ENCODE data around the gene BRD3OS.

Gene BRD3OS

GRCh38 chr9:134028575-134029247, 3.4 kb downstream of the BRD3OS start:
- H3K4me1 ChIP-seq (ENCODE audit: control insufficient read depth, insufficient read depth, low read length) = peaks cover 9% of the 10 kb centered on the region
- H3K27me3 ChIP-seq (ENCODE audit: control insufficient read depth in 1 of 2, insufficient read depth in 2 of 2, low read length in 2 of 2) = no peaks in the 10 kb centered on the region
- H3K4me3 ChIP-seq (ENCODE audit: low read length in 2 of 2) = no peak overlapping the region
- no peak overlapping the region for H3K27ac ChIP-seq (ENCODE audit: low read length)
- peaks cover 17 to 33% of the 10 kb centered on the region in 2 donors for H3K36me3 ChIP-seq (ENCODE audit: control insufficient read depth in 2 of 2, insufficient read depth in 2 of 2, low read length in 2 of 2)
- no peaks in the 10 kb centered on the region for H3K9me3 ChIP-seq (ENCODE audit: control insufficient read depth in 2 of 2, low read length in 2 of 2)
- no peak overlapping the region for H3K9ac ChIP-seq (ENCODE audit: low read length in 2 of 2)

GRCh38 chr9:134029248-134030226, 4.3 kb downstream of the BRD3OS start:
- Histone ChIP-seq H3K27ac (ENCODE audit: low read length) (no peak overlapping the region), H3K9me3 (ENCODE audit: control insufficient read depth in 2 of 2, low read length in 2 of 2) (no peaks in the 10 kb centered on the region), H3K4me1 (ENCODE audit: control insufficient read depth, insufficient read depth, low read length) (peaks cover 9% of the 10 kb centered on the region), H3K9ac (ENCODE audit: low read length in 2 of 2) (no peak overlapping the region), H3K27me3 (ENCODE audit: control insufficient read depth in 1 of 2, insufficient read depth in 2 of 2, low read length in 2 of 2) (no peaks in the 10 kb centered on the region), H3K36me3 (ENCODE audit: control insufficient read depth in 2 of 2, insufficient read depth in 2 of 2, low read length in 2 of 2) (peaks cover 25 to 40% of the 10 kb centered on the region in 2 donors), H3K4me3 (ENCODE audit: low read length in 2 of 2) (no peak overlapping the region)

GRCh38 chr9:134030821-134031470, 5.7 kb downstream of the BRD3OS start:
- no peaks in the 10 kb centered on the region for H3K9me3 ChIP-seq (ENCODE audit: control insufficient read depth in 2 of 2, low read length in 2 of 2)
- H3K36me3 ChIP-seq (ENCODE audit: control insufficient read depth in 2 of 2, insufficient read depth in 2 of 2, low read length in 2 of 2) = peaks cover 36 to 54% of the 10 kb centered on the region in 2 donors
- no peaks in the 10 kb centered on the region for H3K27me3 ChIP-seq (ENCODE audit: control insufficient read depth in 1 of 2, insufficient read depth in 2 of 2, low read length in 2 of 2)
- no peak overlapping the region for H3K4me3 ChIP-seq (ENCODE audit: low read length in 2 of 2)
- no peak overlapping the region for H3K9ac ChIP-seq (ENCODE audit: low read length in 2 of 2)
- peaks cover 5% of the 10 kb centered on the region for H3K4me1 ChIP-seq (ENCODE audit: control insufficient read depth, insufficient read depth, low read length)
- no peak overlapping the region for H3K27ac ChIP-seq (ENCODE audit: low read length)

- H3K27me3 ChIP-seq (ENCODE audit: control insufficient read depth in 1 of 2, insufficient read depth in 2 of 2, low read length in 2 of 2) = no peaks in the 10 kb centered on the region
- peaks cover 42 to 56% of the 10 kb centered on the region in 2 donors for H3K36me3 ChIP-seq (ENCODE audit: control insufficient read depth in 2 of 2, insufficient read depth in 2 of 2, low read length in 2 of 2)
Measured at GRCh38 chr9:134031783-134032182, 6.5 kb downstream of the BRD3OS start.

GRCh38 chr9:134032456-134033222, 7.4 kb downstream of the BRD3OS start:
- no peak overlapping the region for H3K4me3 ChIP-seq (ENCODE audit: low read length in 2 of 2)
- no peaks in the 10 kb centered on the region for H3K4me1 ChIP-seq (ENCODE audit: control insufficient read depth, insufficient read depth, low read length)
- peaks cover 41 to 54% of the 10 kb centered on the region in 2 donors for H3K36me3 ChIP-seq (ENCODE audit: control insufficient read depth in 2 of 2, insufficient read depth in 2 of 2, low read length in 2 of 2)
- no peak overlapping the region for H3K27ac ChIP-seq (ENCODE audit: low read length)
- no peaks in the 10 kb centered on the region for H3K27me3 ChIP-seq (ENCODE audit: control insufficient read depth in 1 of 2, insufficient read depth in 2 of 2, low read length in 2 of 2)
- H3K9ac ChIP-seq (ENCODE audit: low read length in 2 of 2) = no peak overlapping the region
- no peaks in the 10 kb centered on the region for H3K9me3 ChIP-seq (ENCODE audit: control insufficient read depth in 2 of 2, low read length in 2 of 2)

More at GRCh38 chr9:134031783-134032182, 6.5 kb downstream of the BRD3OS start:
- no peak overlapping the region for H3K9ac ChIP-seq (ENCODE audit: low read length in 2 of 2)
- H3K27ac ChIP-seq (ENCODE audit: low read length) = no peak overlapping the region
- no peaks in the 10 kb centered on the region for H3K9me3 ChIP-seq (ENCODE audit: control insufficient read depth in 2 of 2, low read length in 2 of 2)
- no peaks in the 10 kb centered on the region for H3K4me1 ChIP-seq (ENCODE audit: control insufficient read depth, insufficient read depth, low read length)
- no peak overlapping the region for H3K4me3 ChIP-seq (ENCODE audit: low read length in 2 of 2)

- Histone ChIP-seq H3K4me1 (ENCODE audit: control insufficient read depth, insufficient read depth, low read length) (no peaks in the 10 kb centered on the region), H3K36me3 (ENCODE audit: control insufficient read depth in 2 of 2, insufficient read depth in 2 of 2, low read length in 2 of 2) (peaks cover 39 to 58% of the 10 kb centered on the region in 2 donors), H3K27ac (ENCODE audit: low read length) (no peak overlapping the region), H3K4me3 (ENCODE audit: low read length in 2 of 2) (no peak overlapping the region), H3K9ac (ENCODE audit: low read length in 2 of 2) (no peak overlapping the region), H3K27me3 (ENCODE audit: control insufficient read depth in 1 of 2, insufficient read depth in 2 of 2, low read length in 2 of 2) (no peaks in the 10 kb centered on the region), H3K9me3 (ENCODE audit: control insufficient read depth in 2 of 2, low read length in 2 of 2) (peaks cover 0 to 7% of the 10 kb centered on the region in 2 donors)
Measured at GRCh38 chr9:134033516-134034214, 8.4 kb downstream of the BRD3OS start.

GRCh38 chr9:134034215-134035040, 9.1 kb downstream of the BRD3OS start:
- no peaks in the 10 kb centered on the region for H3K4me1 ChIP-seq (ENCODE audit: control insufficient read depth, insufficient read depth, low read length)
- H3K9me3 ChIP-seq (ENCODE audit: control insufficient read depth in 2 of 2, low read length in 2 of 2) = peaks cover 0 to 7% of the 10 kb centered on the region in 2 donors
- H3K27ac ChIP-seq (ENCODE audit: low read length) = no peak overlapping the region
- no peak overlapping the region for H3K9ac ChIP-seq (ENCODE audit: low read length in 2 of 2)
- no peaks in the 10 kb centered on the region for H3K27me3 ChIP-seq (ENCODE audit: control insufficient read depth in 1 of 2, insufficient read depth in 2 of 2, low read length in 2 of 2)
- no peak overlapping the region for H3K4me3 ChIP-seq (ENCODE audit: low read length in 2 of 2)
- peaks cover 44 to 61% of the 10 kb centered on the region in 2 donors for H3K36me3 ChIP-seq (ENCODE audit: control insufficient read depth in 2 of 2, insufficient read depth in 2 of 2, low read length in 2 of 2)

- Histone ChIP-seq H3K9me3 (ENCODE audit: control insufficient read depth in 2 of 2, low read length in 2 of 2) (peaks cover 0 to 7% of the 10 kb centered on the region in 2 donors), H3K27me3 (ENCODE audit: control insufficient read depth in 1 of 2, insufficient read depth in 2 of 2, low read length in 2 of 2) (no peaks in the 10 kb centered on the region), H3K9ac (ENCODE audit: low read length in 2 of 2) (no peak overlapping the region), H3K4me3 (ENCODE audit: low read length in 2 of 2) (no peak overlapping the region), H3K4me1 (ENCODE audit: control insufficient read depth, insufficient read depth, low read length) (no peaks in the 10 kb centered on the region), H3K36me3 (ENCODE audit: control insufficient read depth in 2 of 2, insufficient read depth in 2 of 2, low read length in 2 of 2) (peaks cover 52 to 64% of the 10 kb centered on the region in 2 donors), H3K27ac (ENCODE audit: low read length) (no peak overlapping the region)
Measured at GRCh38 chr9:134035041-134036039, 10.1 kb downstream of the BRD3OS start.
